ENCODE results near the gene TBX21.
"Not testable (repeated sequence)": the region's sequence is repeated elsewhere in the genome, so short reads cannot be mapped to it uniquely, and the experiment has no call there.

Gene TBX21

DNA sequence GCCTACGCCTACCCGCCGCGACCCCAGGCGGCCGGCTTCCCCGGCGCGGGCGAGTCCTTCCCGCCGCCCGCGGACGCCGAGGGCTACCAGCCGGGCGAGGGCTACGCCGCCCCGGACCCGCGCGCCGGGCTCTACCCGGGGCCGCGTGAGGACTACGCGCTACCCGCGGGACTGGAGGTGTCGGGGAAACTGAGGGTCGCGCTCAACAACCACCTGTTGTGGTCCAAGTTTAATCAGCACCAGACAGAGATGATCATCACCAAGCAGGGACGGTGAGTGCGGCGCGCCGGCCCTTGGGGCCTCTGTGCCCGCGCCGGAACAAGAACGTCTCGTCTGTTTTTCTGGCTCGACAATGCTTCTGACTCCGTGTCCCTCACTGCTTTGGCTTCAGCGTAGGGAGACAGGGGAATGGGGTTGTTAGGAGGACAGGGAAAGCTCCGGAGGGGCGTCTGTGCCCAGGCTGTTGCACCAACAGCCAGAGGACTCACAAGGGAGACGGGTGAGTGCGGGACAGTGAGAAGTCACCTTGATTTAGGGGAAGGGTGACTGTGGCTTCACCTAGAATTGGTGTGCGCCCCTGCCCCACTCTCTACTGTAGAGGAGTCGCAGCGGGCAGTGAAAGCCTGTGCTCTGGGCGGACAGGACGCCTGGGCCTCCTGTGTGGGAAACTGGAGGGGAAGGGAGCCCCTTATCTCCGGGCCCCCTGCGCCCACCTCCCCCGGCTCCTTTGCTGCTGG, 806 bp downstream of the TBX21 start:
- DNase-seq = no peak

DNA sequence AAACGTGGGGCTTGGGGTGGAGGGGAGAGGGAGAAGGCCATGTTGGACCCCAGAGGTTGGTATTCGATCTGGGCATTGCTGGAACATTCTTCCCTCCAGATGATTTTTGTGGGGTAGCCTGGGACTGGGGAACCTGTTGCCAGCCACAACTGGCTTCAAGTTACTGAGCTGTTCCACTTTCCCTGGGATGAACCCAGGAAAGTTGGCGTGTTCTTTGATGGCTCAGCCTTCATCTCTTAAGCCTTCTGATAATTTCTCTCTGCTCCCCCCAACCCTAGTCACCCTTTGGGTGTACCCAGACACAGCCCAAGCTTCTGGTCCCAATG, 2.1 kb downstream of the TBX21 start:
- DNase-seq = no peak

DNA sequence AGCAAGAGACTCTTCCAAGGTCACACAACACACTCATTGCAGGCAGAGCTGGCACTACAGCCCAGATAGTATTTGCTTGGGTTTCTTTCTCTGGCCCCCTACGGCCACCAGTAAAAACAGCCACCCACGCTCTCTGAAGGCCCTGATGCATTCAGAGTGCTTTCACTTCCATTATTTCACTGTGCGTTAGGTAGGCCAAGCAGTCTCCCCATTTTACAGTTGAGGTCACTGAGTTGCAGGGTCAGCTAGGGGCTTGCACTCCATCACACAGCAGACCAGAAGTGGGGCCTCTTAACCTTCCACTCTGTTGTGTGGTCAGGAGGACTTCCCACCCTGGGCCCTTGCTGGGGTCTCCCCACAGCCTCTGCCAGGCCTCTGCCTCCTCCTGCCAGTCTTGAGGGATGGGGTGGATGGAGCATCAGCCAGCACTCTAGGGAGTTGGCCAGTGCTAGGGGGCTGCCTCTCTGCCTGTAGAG, 2.5 kb downstream of the TBX21 start:
- DNase-seq = no peak

DNA sequence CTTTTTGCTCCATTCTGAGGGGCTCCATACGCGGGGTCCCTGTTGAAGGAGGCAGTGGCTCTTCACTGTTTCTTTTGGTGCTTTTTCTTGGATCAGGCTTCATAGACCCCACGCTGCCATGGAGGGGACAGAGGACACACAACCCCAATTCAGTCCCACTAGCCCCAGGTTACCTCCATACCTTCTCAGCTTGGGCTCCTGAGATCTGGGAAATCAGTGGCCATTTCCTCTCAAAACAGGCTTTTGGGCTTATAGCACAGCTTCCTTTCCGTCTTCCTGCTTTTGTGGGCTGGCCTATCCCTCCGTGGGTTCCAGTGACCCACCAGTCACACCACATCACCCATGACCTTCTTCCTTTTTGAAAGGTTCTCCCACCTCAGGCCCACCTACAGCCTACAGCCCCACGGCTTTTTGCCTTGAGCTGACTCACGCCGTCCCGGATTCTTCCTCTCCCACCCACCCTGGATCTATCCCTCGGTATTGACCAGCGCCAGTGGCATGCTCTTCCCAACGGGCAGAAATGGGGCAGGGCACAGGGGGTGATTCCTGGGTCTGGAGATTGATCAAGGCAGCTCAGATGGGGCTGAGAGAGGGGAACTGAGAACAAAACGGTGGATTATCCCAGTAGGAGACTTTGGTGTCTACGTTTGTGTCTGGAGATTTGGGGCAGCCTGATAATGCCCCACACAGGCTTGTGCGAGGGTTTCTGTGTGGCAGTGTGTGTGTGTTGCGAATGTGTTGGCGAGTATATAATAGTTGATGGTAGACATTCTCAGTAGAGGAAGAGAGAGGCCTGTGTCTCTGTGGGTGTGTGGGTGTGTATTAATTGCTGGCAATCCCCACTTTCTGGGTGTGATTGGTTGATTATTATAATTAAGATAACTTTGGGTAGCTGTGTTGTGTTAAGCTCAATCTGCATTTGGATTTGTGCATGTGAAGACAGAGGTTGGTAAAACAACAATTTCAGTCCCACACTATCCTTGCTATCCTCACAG, 3.8 kb downstream of the TBX21 start:
- DNase-seq = no peak

DNA sequence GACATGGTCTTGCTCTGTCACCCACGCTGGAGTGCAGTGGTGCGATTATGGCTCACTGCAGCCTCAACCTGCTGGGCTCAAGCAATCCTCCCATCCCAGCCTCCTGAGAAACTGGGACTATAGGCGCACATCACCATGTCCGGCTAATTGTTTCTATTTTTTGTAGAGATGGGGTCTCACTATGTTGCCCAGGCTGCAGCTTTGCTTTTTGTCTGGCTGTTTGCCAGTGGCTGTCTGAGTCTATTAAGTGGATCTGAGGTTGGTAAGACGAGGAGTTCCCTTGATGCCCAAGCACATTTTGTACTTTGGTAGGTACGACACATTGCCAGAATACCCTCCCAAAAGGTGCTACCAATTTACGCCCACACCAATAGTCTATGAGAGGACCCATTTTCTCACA, 5.1 kb downstream of the TBX21 start:
- no peak for DNase-seq

DNA sequence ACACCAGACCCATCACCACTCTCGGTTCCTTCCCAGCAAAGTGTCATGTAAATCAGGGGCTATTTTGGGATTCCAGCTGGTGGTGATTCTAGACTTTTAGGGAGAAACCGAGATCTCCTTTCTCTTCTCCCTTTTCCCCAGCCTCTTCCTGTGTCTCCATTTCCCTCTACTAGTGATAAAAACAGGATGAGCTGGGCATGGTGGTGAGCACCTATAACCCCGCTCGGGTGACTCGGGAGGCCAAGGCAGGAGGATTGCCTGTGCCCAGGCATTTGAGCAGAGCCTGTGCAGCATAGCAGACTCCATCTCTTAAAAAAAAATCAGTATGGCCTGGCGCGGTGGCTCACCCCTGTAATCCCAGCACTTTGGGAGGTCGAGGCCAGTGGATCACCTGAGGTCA, 6.1 kb downstream of the TBX21 start:
- no peak for DNase-seq

DNA sequence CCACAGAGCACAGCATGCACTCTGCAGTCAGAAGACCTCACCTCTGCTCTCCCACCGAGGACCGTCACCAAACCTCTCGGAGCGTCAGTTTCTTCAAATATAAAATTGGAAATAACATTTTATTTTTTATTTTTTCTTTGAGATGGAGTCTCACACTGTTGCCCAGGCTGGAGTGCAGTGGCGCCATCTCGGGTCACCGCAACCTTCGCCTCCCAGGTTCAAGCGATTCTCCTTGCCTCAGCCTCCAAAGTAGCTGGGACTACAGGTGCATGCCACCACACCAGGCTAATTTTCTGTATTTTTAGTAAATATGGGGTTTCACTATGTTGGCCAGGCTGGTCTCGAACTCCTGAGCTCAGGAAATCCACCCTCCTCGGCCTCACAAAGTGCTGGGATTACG, 6.9 kb downstream of the TBX21 start:
- DNase-seq = not testable (repeated sequence)

DNA sequence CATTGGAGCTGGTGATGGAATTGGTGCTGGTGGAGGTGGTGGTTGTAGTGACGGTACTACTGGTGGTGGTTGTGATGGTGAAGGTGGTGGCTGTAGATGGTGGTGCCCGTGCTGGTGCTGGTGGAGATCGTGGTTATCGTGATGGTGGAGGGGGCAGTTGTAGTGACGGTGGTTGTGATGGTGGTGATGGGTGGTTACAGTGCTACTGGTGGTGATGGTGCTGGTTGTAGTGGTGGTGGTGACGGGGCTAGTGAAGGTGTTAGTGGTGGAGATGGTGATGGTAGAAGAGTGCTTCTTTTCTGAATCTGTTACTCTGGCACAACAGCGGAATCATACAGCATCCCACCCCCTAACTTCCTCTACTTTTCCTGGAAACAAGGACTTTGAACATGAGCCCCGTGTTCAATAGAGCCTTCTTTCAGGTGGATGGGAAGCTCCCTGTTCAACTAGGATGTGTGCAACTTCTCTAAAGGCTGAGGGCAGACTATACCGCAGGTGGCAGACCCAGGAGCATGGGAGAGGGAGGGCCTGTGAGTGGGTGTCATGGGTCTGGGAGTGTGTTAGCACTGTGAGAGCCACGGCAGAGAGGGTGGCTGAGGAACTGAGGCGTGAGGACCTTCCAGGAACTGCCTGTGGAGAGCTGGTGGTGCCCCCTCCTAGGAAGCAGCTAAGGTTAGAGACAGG, 8.2 kb downstream of the TBX21 start:
- no peak for DNase-seq

DNA sequence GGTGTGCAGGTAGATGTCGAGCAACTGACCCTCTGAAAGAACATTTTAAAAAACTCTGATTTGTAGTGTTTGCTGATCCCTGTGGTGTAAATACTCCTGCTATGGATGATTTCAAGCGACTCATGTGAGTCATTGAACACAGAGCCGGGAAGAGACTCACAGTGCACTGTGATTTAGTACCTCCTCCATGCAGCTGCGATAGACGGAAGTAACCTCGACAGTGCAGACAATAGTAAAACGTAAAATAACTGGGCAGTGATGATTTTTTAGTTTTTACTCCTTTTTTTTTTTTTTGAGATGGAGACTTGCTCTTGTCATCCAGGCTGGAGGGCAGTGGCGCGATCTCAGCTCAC, 8.7 kb downstream of the TBX21 start:
- DNase-seq = no peak

DNA sequence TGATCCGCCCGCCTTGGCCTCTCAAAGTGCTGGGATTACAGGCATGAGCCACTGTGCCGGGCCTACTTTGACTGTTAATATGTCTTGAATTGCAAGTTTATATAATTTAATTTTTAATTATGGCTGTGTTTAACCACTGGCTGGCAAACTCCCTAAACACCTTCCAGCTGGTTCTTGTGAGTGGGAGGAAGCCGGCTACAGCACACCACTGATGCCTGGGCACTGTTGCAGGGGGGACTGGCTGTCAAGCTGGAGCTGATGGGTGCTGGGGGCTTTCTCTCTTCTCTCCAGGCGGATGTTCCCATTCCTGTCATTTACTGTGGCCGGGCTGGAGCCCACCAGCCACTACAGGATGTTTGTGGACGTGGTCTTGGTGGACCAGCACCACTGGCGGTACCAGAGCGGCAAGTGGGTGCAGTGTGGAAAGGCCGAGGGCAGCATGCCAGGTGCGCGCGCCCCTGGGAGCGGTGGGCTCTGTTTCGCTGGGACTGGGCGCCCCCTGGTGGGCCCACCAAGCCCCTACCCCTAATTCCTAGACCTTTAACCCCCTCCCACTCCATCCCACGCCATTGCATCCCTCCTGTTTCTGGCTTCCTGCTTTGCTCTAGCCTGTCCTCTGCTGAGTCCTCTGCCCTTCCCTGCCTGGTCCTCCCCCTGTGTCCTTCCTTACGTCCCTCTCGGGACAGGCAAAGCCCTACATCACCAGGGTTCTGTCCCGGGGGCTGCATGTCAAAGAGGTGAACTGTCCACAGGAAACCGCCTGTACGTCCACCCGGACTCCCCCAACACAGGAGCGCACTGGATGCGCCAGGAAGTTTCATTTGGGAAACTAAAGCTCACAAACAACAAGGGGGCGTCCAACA, 9.5 kb downstream of the TBX21 start:
- DNase-seq = no peak

DNA sequence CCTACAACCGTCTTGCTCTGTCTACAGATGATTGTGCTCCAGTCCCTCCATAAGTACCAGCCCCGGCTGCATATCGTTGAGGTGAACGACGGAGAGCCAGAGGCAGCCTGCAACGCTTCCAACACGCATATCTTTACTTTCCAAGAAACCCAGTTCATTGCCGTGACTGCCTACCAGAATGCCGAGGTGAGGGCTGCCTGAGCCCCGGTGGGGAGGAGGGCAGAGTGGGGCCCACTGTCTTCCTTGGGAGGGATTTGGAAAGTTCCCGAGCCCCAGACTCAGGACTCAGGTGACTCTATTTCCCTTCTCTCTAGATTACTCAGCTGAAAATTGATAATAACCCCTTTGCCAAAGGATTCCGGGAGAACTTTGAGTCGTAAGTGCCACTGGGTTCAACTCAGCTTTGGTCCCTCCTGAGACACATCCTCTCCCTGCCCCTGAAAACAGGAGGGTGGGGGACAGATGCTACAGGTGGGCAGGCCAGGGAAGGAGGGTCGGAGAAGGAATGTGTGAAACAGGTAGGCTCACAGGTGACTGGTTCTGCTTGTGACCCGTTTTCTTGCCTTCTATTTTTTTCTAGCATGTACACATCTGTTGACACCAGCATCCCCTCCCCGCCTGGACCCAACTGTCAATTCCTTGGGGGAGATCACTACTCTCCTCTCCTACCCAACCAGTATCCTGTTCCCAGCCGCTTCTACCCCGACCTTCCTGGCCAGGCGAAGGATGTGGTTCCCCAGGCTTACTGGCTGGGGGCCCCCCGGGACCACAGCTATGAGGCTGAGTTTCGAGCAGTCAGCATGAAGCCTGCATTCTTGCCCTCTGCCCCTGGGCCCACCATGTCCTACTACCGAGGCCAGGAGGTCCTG, 11.4 kb downstream of the TBX21 start:
- no peak for DNase-seq

DNA sequence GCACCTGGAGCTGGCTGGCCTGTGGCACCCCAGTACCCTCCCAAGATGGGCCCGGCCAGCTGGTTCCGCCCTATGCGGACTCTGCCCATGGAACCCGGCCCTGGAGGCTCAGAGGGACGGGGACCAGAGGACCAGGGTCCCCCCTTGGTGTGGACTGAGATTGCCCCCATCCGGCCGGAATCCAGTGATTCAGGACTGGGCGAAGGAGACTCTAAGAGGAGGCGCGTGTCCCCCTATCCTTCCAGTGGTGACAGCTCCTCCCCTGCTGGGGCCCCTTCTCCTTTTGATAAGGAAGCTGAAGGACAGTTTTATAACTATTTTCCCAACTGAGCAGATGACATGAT, 12.0 kb downstream of the TBX21 start:
- no peak for DNase-seq

DNA sequence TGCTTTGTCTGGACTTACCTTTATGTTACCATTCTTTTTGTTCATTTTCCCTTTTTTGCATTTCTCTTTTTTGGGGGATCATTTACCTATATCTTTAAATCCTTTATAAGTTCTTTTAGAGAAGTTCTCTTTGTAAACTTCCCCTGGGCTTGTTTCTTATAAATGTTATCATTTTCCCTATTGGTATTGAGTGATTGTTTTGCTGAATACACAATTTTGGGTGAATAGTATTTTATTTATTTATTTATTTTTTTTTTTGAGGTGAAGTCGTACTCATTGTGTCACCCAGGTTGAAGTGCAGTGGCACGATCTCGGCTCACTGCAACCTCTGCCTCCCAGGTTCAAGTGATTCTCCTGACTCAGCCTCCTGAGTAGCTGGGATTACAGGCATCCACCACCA, 18.4 kb downstream of the TBX21 start:
- no peak for DNase-seq

DNA sequence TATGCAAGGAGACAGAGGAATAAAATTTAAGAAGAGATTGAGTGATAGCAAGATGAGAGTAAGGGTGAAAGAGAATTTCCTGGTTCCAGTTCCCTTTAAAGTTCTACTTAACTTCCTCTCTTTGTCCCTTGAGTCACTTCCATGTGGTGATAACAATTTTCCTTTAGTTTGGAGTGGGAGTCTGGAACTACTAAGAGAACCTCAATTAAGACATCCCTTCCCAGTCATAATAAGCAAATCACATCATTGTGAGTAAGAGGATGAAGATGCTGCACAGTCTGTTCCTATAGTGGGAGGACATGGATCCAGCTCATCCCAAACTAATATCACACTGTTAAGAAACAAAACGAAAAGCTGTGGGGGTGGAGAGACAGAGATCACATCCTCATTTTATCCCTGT, 24.4 kb downstream of the TBX21 start:
- DNase-seq = no peak

DNA sequence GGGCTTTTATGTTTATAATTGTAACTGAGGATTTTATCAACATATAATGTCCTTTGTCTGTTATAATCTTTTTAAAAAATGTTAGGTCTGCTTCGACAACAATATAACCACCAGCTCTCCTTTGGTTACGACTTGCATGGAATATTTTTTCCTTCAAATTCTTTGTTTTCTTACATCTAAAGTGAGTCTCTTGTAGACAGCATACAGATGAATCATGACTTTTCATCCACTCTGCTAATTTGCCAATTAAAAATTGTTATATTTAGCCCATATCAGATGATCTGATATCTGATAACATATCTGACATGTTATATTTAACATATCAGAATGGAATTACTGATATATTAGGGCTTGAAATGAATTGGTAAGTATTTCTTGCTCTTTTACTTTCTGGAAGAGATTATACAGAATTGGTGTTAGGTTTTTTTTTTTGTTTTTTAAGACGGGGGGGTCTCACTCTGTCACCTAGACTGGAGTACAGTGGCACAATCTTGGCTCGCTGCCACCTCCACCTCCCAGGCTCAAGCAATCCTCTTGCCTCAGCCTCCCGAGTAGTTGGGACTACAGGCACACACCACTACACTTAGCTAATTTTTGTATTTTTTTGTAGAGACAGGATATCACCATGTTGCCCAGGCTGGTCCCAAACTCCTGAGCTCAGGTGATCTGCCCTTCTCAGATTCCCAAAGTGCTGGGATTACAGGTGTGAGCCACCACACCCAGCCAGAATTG, 27.5 kb downstream of the TBX21 start:
- no peak for DNase-seq

DNA sequence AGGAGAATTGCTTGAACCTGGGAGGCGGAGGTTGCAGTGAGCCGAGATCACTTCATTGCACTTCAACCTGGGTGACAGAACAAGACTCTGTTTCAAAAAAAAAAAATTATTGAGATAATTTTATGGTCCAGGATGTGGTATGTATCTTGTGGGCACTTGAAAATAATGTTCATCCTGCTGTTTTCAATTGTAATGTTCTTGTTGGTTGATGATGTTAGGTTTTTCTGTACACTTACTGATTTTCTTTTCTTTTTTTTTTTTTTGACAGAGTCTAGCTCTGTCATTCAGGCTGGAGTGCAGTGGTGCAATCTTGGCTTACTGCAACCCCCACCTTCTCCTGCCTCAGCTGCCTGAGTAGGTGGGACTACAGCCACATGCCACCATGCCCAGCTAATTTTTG, 29.7 kb downstream of the TBX21 start:
- DNase-seq = no peak

DNA sequence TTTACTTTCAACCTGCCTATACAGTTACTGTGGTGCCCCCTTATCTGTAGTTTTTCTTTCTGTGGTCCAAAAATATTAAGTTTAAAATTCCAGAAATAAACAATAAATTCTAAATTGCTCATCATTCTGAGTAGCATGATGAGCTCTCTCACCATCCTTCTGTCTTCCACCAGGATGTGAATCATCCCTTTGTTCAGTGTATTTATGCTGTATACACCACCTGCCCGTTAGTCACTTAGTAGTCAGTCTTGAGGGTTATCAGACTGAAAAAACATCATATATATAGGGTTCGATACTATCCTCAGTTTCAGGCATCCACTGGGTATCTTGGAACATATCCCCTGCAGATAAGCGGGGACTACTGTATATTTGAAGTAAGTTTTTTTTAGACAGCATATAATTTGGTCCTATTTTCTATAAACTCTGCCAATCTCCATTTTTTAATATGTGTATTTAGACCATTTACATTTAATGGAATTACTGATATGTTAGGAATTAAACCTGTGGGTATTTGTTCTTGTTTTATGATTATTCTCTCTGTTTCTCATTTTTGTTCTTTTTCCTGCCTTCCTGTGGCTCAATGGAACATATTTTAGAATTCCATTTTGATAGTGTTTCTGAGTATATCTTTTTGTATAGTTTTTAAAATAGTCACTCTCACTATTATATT, 31.0 kb downstream of the TBX21 start:
- no peak for DNase-seq

DNA sequence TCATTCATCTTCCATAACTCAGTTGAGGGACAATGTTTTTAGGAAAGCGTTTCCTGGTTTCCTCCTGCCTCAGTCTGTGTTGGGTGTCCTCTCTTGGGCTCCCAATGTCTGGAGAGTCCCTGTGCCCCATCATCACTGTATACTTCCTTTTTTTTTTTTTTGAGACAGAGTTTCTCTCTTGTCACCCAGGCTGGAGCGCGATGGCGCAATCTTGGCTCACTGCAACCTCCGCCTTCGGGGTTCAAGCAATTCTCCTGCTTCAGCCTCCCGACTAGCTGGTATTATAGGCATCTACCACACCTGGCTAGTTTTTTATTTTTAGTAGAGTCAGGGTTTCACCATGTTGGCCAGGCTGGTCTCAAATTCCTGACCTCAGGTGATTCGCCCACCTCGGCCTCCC, 40.6 kb downstream of the TBX21 start:
- not testable (repeated sequence) for DNase-seq

DNA sequence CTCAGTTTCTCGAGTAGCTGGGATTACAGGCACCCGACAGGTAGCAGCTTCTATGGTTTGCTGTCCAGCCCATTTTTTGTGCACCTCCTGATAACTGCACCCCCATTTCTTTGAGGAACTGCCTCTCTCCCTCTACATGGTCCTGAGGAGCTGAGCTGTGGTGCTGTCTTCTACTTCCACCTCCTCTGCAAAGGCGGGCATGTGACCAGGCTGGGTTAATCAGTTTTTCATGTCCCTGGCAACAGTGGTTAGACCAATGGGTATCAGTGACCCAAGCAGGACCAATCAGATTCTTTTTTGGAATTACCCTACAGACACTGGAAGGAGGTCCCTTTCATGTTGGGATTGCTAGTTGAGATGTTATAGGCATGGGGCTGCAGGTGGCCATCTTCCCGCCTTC, 41.3 kb downstream of the TBX21 start:
- no peak for DNase-seq

DNA sequence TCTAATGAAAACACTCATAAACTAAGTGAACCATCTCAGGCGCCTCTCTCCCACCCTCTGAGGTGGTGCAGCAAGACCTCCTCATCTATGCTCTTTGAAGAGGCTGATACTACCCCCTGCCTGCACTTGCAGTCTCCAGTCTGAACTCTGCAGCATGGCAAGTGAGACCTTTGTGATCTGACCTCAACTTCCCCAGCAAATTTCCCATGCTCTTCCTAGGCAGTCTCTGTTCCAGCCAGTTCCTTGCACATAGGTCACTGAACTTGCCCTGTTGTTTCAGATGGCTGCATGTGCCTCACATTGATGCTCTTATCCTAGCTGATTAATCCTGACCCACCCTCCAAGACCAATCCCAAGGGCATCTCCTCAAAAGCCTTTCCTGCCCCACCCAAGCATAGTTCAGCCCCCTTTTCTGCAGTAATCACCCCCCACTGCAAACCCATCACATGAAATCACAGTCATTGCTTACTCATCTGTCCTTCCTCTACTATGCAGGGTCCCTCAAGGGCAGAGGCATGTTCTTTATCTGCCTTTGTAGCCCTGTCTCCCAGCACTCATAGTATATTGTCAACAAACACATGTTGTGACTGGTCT, 42.0 kb downstream of the TBX21 start:
- no peak for DNase-seq
